IMR-90 (cell line): ENCODE measurements around the gene CBL. TPM values are rescaled to one million over a fixed set of nuclear protein-coding genes. Genes with fewer than 3 reads are reported as not detected.

ENCODE experiments used
- ATAC-seq: fragments of 200-7000 bp; cut with Tn5 transposase; 2 replicates; pipeline ENCODE4 v1.9.1; 2020; ENCODE audit warnings: low read depth, mild to moderate bottlenecking, moderate library complexity
- BruUV-seq: library from RNA; stranded (reverse); fragments of 400-500 nt; replicated peaks from 2 replicates; lab custom pipeline; 2021; lab: Mats Ljungman, UMichigan
- CTCF ChIA-PET: fragments of 300-600 bp; formaldehyde crosslinking; extraction: SDS; loops from one replicate; lab custom pipeline; 2021; ENCODE audit warnings: antibody characterized with exemption; lab: Yijun Ruan, JAX
- POLR2A ChIA-PET: fragments of 300-600 bp; sonication (Branson Sonifier 250); formaldehyde crosslinking; loops from one replicate; lab custom pipeline; 2022; ENCODE audit warnings: antibody characterized with exemption; ENCODE audit not compliant: unreplicated experiment; lab: Charles Lee
- DNase-seq: peaks from one replicate; pipeline ENCODE4 v3.0.0; 2013
- H2AFZ ChIP-seq: replicated peaks from 2 replicates; pipeline ENCODE3; 2013; ENCODE audit warnings: low read length, mild to moderate bottlenecking; ENCODE audit not compliant: poor library complexity
- H2AK5ac ChIP-seq: 2 replicates; pipeline ENCODE4 v1.6.1; 2013; ENCODE audit warnings: low read depth, low read length, inconsistent platforms
- H2AK9ac ChIP-seq: replicated peaks from 2 replicates; pipeline ENCODE3; 2013; ENCODE audit warnings: mild to moderate bottlenecking, low read depth, low read length, moderate library complexity; ENCODE audit not compliant: poor library complexity
- H2BK120ac ChIP-seq: 2 replicates; pipeline ENCODE4 v1.6.1; 2013; ENCODE audit warnings: low read depth, low read length, inconsistent platforms
- H2BK15ac ChIP-seq: 3 replicates; pipeline ENCODE4 v1.6.1; 2013; ENCODE audit warnings: low read depth, low read length, inconsistent platforms
- H2BK20ac ChIP-seq: 2 replicates; pipeline ENCODE4 v1.6.1; 2013; ENCODE audit warnings: low read depth, mild to moderate bottlenecking, inconsistent platforms, low read length, moderate library complexity
- H2BK5ac ChIP-seq: 2 replicates; pipeline ENCODE4 v1.6.1; 2013; ENCODE audit warnings: mild to moderate bottlenecking, low read depth, low read length, inconsistent platforms; ENCODE audit not compliant: poor library complexity, severe bottlenecking
- H3K14ac ChIP-seq: replicated peaks from 2 replicates; pipeline ENCODE4 v1.6.1; 2013; ENCODE audit warnings: low read depth, low read length, inconsistent platforms
- H3K18ac ChIP-seq: 2 replicates; pipeline ENCODE4 v1.6.1; 2013; ENCODE audit warnings: low read depth, low read length, control low read depth
- H3K23ac ChIP-seq: 2 replicates; pipeline ENCODE4 v1.6.1; 2013; ENCODE audit warnings: low read depth, low read length, inconsistent platforms
- H3K27ac ChIP-seq: 2 replicates; pipeline ENCODE4 v1.5.1; 2013; ENCODE audit warnings: mild to moderate bottlenecking, control low read depth, low read length; ENCODE audit not compliant: insufficient read depth
- H3K27me3 ChIP-seq: 2 replicates; pipeline ENCODE4 v1.6.1; 2013; ENCODE audit warnings: low read length; ENCODE audit not compliant: control insufficient read depth, insufficient read depth
- H3K36me3 ChIP-seq: 2 replicates; pipeline ENCODE4 v1.6.1; 2013; ENCODE audit warnings: low read length, mixed read lengths; ENCODE audit not compliant: control insufficient read depth, insufficient read depth
- H3K4ac ChIP-seq: 2 replicates; pipeline ENCODE4 v1.6.1; 2013; ENCODE audit warnings: low read depth, low read length, inconsistent platforms
- H3K4me1 ChIP-seq: 2 replicates; pipeline ENCODE4 v1.6.1; 2013; ENCODE audit warnings: low read length, mixed read lengths; ENCODE audit not compliant: control insufficient read depth, insufficient read depth
- H3K4me2 ChIP-seq: 2 replicates; pipeline ENCODE4 v1.6.1; 2013; ENCODE audit warnings: low read depth, mild to moderate bottlenecking, control low read depth, low read length, moderate library complexity
- H3K4me3 ChIP-seq: 2 replicates; pipeline ENCODE4 v1.5.1; 2013; ENCODE audit warnings: low read depth, mild to moderate bottlenecking, control low read depth, low read length, moderate library complexity; ENCODE audit not compliant: insufficient read depth
- H3K56ac ChIP-seq: 2 replicates; pipeline ENCODE4 v1.6.1; 2013; ENCODE audit warnings: low read length, inconsistent platforms; ENCODE audit not compliant: insufficient read depth; ENCODE audit errors: extremely low read depth
- H3K79me1 ChIP-seq, 2 experiments: 2 replicates each; pipeline ENCODE4 v1.6.1; 2013; ENCODE audit warnings: low read length in 2 of 2, inconsistent platforms in 1 of 2, low read depth in 1 of 2
- H3K9ac ChIP-seq: 2 replicates; pipeline ENCODE4 v1.6.1; 2013; ENCODE audit warnings: low read depth, low read length, control low read depth
- H3K9me1 ChIP-seq: 2 replicates; pipeline ENCODE4 v1.6.1; 2013; ENCODE audit warnings: low read length, inconsistent platforms; ENCODE audit not compliant: insufficient read depth
- H3K9me3 ChIP-seq: 2 replicates; pipeline ENCODE4 v1.6.1; 2013; ENCODE audit warnings: low read length; ENCODE audit not compliant: control insufficient read depth, insufficient read depth
- H4K20me1 ChIP-seq: 2 replicates; pipeline ENCODE4 v1.6.1; 2013; ENCODE audit warnings: low read length, inconsistent platforms; ENCODE audit not compliant: insufficient read depth
- H4K5ac ChIP-seq: 2 replicates; pipeline ENCODE4 v1.6.1; 2013; ENCODE audit warnings: mild to moderate bottlenecking, low read depth, low read length, control low read depth
- H4K8ac ChIP-seq, 2 experiments: 2 replicates each; pipeline ENCODE4 v1.6.1; 2013; ENCODE audit warnings: low read depth in 2 of 2, low read length in 2 of 2, control low read depth in 1 of 2, inconsistent platforms in 1 of 2
- H4K91ac ChIP-seq: 2 replicates; pipeline ENCODE4 v1.6.1; 2013; ENCODE audit warnings: low read depth, low read length, inconsistent platforms; ENCODE audit not compliant: insufficient read depth
- BHLHE40 ChIP-seq: fragments of 150-350 bp; IDR thresholded peaks from 2 replicates; pipeline ENCODE4 v1.6.1; 2016; ENCODE audit warnings: mild to moderate bottlenecking, low read depth, low read length
- CEBPB ChIP-seq: IDR thresholded peaks from 2 replicates; pipeline ENCODE4 v1.6.1; 2012; ENCODE audit warnings: low read depth, low read length, improper control_type of control experiment
- CHD1 ChIP-seq: IDR thresholded peaks from 2 replicates; pipeline ENCODE4 v1.6.1; 2012; ENCODE audit warnings: low read depth, low read length, improper control_type of control experiment
- FOS ChIP-seq: fragments of 150-350 bp; IDR thresholded peaks from 2 replicates; pipeline ENCODE4 v1.6.1; 2016; ENCODE audit warnings: low read depth, low read length
- MAFK ChIP-seq: IDR thresholded peaks from 2 replicates; pipeline ENCODE4 v1.6.1; 2012; ENCODE audit warnings: low read depth, low read length, improper control_type of control experiment
- MXI1 ChIP-seq: IDR thresholded peaks from 2 replicates; pipeline ENCODE4 v1.6.1; 2012; ENCODE audit warnings: low read depth, mild to moderate bottlenecking, low read length, moderate library complexity, borderline replicate concordance
- NFE2L2 ChIP-seq: fragments of 150-350 bp; IDR thresholded peaks from 2 replicates; pipeline ENCODE4 v1.6.1; 2016; ENCODE audit warnings: low read depth, mild to moderate bottlenecking, low read length
- POLR2A ChIP-seq: IDR thresholded peaks from 2 replicates; pipeline ENCODE4 v1.6.1; 2012; ENCODE audit warnings: mild to moderate bottlenecking, low read depth, low read length
- RCOR1 ChIP-seq: IDR thresholded peaks from 2 replicates; pipeline ENCODE4 v1.6.1; 2012; ENCODE audit warnings: mild to moderate bottlenecking, low read length, improper control_type of control experiment; ENCODE audit not compliant: insufficient replicate concordance
- RFX5 ChIP-seq: IDR thresholded peaks from 2 replicates; pipeline ENCODE4 v1.8.0; 2012; ENCODE audit warnings: low read depth, mild to moderate bottlenecking, low read length, moderate library complexity
- USF2 ChIP-seq: fragments of 150-350 bp; IDR thresholded peaks from 2 replicates; pipeline ENCODE4 v1.6.1; 2017; ENCODE audit warnings: mild to moderate bottlenecking, antibody characterized with exemption, low read length, low read depth
- WGBS, 2 experiments: methylation state at CpG; one replicate each; pipeline versions ENCODE4 v1.1.5 to v1.1.7; 2013; ENCODE audit warnings: missing lambda C conversion rate in 2 of 2; ENCODE audit not compliant: insufficient read length in 1 of 2; ENCODE audit errors: extremely low coverage in 2 of 2; 5-methylcytosine and 5-hydroxymethylcytosine counted together
- dilution Hi-C: fragments of 300-500 bp; cut with HindIII; formaldehyde crosslinking; loops from one replicate; pipeline ENCODE4 v1.14.3; 2018; ENCODE audit warnings: low sequenced_read_pairs; ENCODE audit not compliant: unreplicated experiment
- in situ Hi-C: fragments of 300-500 bp; cut with MboI; formaldehyde crosslinking; loops from 3 replicates; pipeline ENCODE4 v1.14.3; 2019; ENCODE audit warnings: low sequenced_read_pairs, inconsistent platforms, mixed read lengths
- intact Hi-C: fragments of 100-400 bp; cut with micrococcal nuclease; formaldehyde crosslinking; loops from 2 replicates; pipeline ENCODE4 v1.10.0; 2022
- polyA plus RNA-seq, 3 experiments: library from polyadenylated mRNA; depleted of rRNA; stranded (reverse); fragments of >200 nt; gene quantifications; 2 replicates each; pipeline ENCODE4 v1.2.3, GENCODE V29; 2012; ENCODE audit warnings: low replicate concordance in 1 of 3
- total RNA-seq: library from RNA; depleted of rRNA; stranded (reverse); fragments of >200 nt; gene quantifications from 2 replicates; pipeline ENCODE4 v1.2.3, GENCODE V29; 2012
- TF ChIP-seq, protein P1 (sequence below): fragments of 150-350 bp; IDR thresholded peaks from 2 replicates; pipeline ENCODE4 v1.6.1; 2016; ENCODE audit warnings: low read depth, mild to moderate bottlenecking, low read length, moderate library complexity, borderline replicate concordance
- TF ChIP-seq, protein P2 (sequence below): conservative IDR thresholded peaks from 2 replicates; pipeline ENCODE4 v1.5.1; 2012; ENCODE audit warnings: mild to moderate bottlenecking, low read depth, low read length, improper control_type of control experiment

CBL gene
- total and polyA plus RNA-seq, 2 of the 4 experiments (the other 2 are of a cell fraction): 6.1 to 11.8 TPM

GRCh38 chr11:119157063-119157462 lies 49.1 kb upstream of the CBL start (continued):
- TF ChIP-seq, protein P1, sequence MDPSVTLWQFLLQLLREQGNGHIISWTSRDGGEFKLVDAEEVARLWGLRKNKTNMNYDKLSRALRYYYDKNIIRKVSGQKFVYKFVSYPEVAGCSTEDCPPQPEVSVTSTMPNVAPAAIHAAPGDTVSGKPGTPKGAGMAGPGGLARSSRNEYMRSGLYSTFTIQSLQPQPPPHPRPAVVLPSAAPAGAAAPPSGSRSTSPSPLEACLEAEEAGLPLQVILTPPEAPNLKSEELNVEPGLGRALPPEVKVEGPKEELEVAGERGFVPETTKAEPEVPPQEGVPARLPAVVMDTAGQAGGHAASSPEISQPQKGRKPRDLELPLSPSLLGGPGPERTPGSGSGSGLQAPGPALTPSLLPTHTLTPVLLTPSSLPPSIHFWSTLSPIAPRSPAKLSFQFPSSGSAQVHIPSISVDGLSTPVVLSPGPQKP: no peak
- no peak for TF ChIP-seq MAFK

GRCh38 chr11:119158467-119158866 lies 47.7 kb upstream of the CBL start:
- Histone ChIP-seq H3K79me1 (no peaks in the 10 kb centered on the region), H4K8ac (no peak overlapping the region), H3K9ac (no peak overlapping the region), H3K27me3 (peaks cover 39% of the 10 kb centered on the region), H3K4me2 (no peak overlapping the region), H2AK9ac (no peak overlapping the region), H3K9me1 (no peaks in the 10 kb centered on the region), H3K23ac (no peak overlapping the region), H3K9me3 (no peaks in the 10 kb centered on the region), H2BK120ac (no peak overlapping the region), H4K91ac (no peak overlapping the region), H3K4me3 (no peak overlapping the region), H2AFZ (no peak overlapping the region), H4K5ac (no peak overlapping the region), H3K4ac (no peak overlapping the region), H3K4me1 (no peaks in the 10 kb centered on the region), H2BK20ac (no peak overlapping the region), H2BK15ac (no peak overlapping the region), H4K20me1 (no peaks in the 10 kb centered on the region), H3K36me3 (no peaks in the 10 kb centered on the region), H2AK5ac (no peak overlapping the region), H3K18ac (no peak overlapping the region), H3K56ac (no peak overlapping the region), H3K14ac (no peak overlapping the region), H3K27ac (no peak overlapping the region), H2BK5ac (no peak overlapping the region)
- no TSS peak for BruUV-seq
- DNase-seq: no peak
- WGBS, 2 experiments: 88% methylated on average over 11 of the region's 13 CpGs; no CpG with 5 or more reads in 1 of the 2 experiments
- intact Hi-C loops (no loop called here), dilution Hi-C loops (no loop called here), in situ Hi-C loops (no loop called here)
- ChIA-PET CTCF (no interaction called here), POLR2A (no interaction called here)
- ATAC-seq: no peak
- TF ChIP-seq USF2 (no peak), FOS (no peak), POLR2A (no peak), MXI1 (no peak), RFX5 (no peak), NFE2L2 (no peak), BHLHE40 (no peak), CHD1 (no peak), RCOR1 (no peak), CEBPB (no peak)
- TF ChIP-seq, protein P2, sequence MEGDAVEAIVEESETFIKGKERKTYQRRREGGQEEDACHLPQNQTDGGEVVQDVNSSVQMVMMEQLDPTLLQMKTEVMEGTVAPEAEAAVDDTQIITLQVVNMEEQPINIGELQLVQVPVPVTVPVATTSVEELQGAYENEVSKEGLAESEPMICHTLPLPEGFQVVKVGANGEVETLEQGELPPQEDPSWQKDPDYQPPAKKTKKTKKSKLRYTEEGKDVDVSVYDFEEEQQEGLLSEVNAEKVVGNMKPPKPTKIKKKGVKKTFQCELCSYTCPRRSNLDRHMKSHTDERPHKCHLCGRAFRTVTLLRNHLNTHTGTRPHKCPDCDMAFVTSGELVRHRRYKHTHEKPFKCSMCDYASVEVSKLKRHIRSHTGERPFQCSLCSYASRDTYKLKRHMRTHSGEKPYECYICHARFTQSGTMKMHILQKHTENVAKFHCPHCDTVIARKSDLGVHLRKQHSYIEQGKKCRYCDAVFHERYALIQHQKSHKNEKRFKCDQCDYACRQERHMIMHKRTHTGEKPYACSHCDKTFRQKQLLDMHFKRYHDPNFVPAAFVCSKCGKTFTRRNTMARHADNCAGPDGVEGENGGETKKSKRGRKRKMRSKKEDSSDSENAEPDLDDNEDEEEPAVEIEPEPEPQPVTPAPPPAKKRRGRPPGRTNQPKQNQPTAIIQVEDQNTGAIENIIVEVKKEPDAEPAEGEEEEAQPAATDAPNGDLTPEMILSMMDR: no peak
- TF ChIP-seq, protein P1: no peak
